Left ventricle myocardium inferior (tissue), 1 donor: ENCODE data around the gene CHURC1. TPM values are rescaled to one million over a fixed set of nuclear protein-coding genes. Genes with fewer than 3 reads are reported as not detected.
A peak's percentile ranks its signal among the peaks of the same experiment; 100 is the strongest.

Source experiments
- DNase-seq: peaks from one replicate; pipeline ENCODE4 v3.0.0-alpha.2; 2020
- H3K27ac ChIP-seq: fragments of 200-600 bp; replicated peaks from 2 replicates; pipeline ENCODE4 v1.8.0; 2021
- H3K27me3 ChIP-seq: fragments of 200-600 bp; 2 replicates; pipeline ENCODE4 v1.8.0; 2021; ENCODE audit warnings: low read depth
- H3K36me3 ChIP-seq: fragments of 200-600 bp; 2 replicates; pipeline ENCODE4 v1.8.0; 2021
- H3K4me1 ChIP-seq: fragments of 200-600 bp; 2 replicates; pipeline ENCODE4 v1.8.0; 2021
- H3K4me3 ChIP-seq: fragments of 200-600 bp; 2 replicates; pipeline ENCODE4 v1.8.0; 2021; ENCODE audit warnings: mild to moderate bottlenecking, moderate library complexity
- H3K9me3 ChIP-seq: fragments of 200-600 bp; replicated peaks from 2 replicates; pipeline ENCODE4 v1.8.0; 2021
- CTCF ChIP-seq: fragments of 200-600 bp; IDR thresholded peaks from 2 replicates; pipeline ENCODE4 v1.8.0; 2021; ENCODE audit warnings: antibody characterized with exemption, mild to moderate bottlenecking, borderline replicate concordance
- intact Hi-C: fragments of 100-400 bp; cut with micrococcal nuclease; formaldehyde crosslinking; loops from one replicate; pipeline ENCODE4 v1.11.0; 2022
- long read RNA-seq: library from polyadenylated mRNA; unstranded; transcript quantifications from one replicate; pipeline ENCODE4 v2.0.0, GENCODE V29; 2021
- total RNA-seq: library from RNA; stranded (reverse); fragmentation: NEBNext Ultra II Directional; extraction: Animal tissue kit (Norgen Biotek cat#: 25700); gene quantifications from one replicate; pipeline ENCODE4 v1.2.1, GENCODE V29; 2021
- donor health status: DM: no; HTN: yes; CAD: no; lungs with severe emphysema.

CHURC1 gene
- 89.8 TPM for total RNA-seq
- long read RNA-seq, transcript CHURC1-203 (4 exons, 2,629 nt) = major isoform, 61 of 81 reads
- long read RNA-seq, transcript CHURC1-208 (4 exons, 3,615 nt) = minor isoform, 9 of 81 reads
- long read RNA-seq, partial matches to known transcripts = 8 of 81 reads
- long read RNA-seq, other reads (novel, unspliced or antisense) = 0 of 81 reads

DNA sequence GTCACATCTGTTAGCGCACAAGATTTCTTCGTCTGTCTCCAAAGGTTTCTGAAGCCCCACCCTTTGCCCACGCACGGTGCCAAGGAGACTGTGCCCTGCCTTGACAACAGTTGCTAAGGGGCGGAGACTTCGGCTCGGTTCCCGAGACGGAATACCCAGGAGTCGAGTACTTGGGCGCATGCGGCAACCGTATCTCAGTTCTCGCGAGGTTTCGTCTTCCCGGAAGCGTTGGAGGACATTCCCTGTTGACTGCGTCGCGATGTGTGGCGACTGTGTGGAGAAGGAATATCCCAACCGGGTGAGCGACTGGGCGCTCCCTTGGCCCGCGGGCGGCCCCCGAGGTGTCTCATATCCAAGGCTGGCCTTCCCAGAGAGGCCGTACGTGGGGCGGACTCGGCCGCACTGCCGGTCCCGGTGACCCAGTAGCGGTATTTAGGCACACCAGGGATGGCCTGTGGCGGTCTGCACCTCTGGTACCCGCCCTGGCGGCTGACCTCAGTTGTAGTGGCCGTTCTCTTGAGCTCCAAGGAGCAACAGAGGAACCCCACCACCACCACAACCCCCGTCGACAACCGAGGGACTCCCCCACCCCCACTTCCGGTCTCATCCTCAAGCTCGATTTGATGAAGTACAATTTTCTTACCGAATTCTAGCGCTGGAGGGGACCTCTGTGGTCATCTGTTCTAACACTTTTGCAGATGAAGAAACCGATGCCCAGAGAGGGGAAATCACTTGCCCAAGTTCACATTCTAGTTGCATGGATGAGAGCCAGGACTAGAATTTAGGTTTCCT, at the start of gene CHURC1:
Gene CHURC1, plus strand, starts transcription at position 219 of the 792 bp plus-strand sequence. Its CDS starts 41 bp downstream, at position 260.
- TF ChIP-seq CTCF = no peak
- Histone ChIP-seq H3K4me1 (peaks cover 54% of the 10 kb centered on the region), H3K27ac (peak within 1 kb of the TSS; percentile 92)

GRCh38 chr14:64865109-64865508, 49.1 kb upstream of the CHURC1 start:
- no peaks in the 10 kb centered on the region for H3K36me3 ChIP-seq
- TF ChIP-seq CTCF = no peak
- H3K9me3 ChIP-seq = no peaks in the 10 kb centered on the region
- intact Hi-C loops = no loop called here
- no peak overlapping the region for H3K27ac ChIP-seq
- peaks cover 15% of the 10 kb centered on the region for H3K27me3 ChIP-seq
- no peak overlapping the region for H3K4me3 ChIP-seq
- no peak for DNase-seq
- peaks cover 44% of the 10 kb centered on the region for H3K4me1 ChIP-seq

More for the DNA sequence above, at the start of gene CHURC1:
- Histone ChIP-seq H3K27me3 (no peaks in the 10 kb centered on the region), H3K9me3 (no peaks in the 10 kb centered on the region), H3K4me3 (peak within 1 kb of the TSS; percentile 93), H3K36me3 (no peaks in the 10 kb centered on the region)
- DNase-seq = peak; percentile 97
- intact Hi-C loops = no loop called here

GRCh38 chr14:64865992-64866391, 48.3 kb upstream of the CHURC1 start:
- Histone ChIP-seq H3K4me3 (no peak overlapping the region), H3K36me3 (no peaks in the 10 kb centered on the region), H3K4me1 (peaks cover 51% of the 10 kb centered on the region), H3K27me3 (peaks cover 15% of the 10 kb centered on the region), H3K9me3 (no peaks in the 10 kb centered on the region), H3K27ac (no peak overlapping the region)
- intact Hi-C loops = no loop called here
- no peak for DNase-seq
- TF ChIP-seq CTCF = no peak

DNA sequence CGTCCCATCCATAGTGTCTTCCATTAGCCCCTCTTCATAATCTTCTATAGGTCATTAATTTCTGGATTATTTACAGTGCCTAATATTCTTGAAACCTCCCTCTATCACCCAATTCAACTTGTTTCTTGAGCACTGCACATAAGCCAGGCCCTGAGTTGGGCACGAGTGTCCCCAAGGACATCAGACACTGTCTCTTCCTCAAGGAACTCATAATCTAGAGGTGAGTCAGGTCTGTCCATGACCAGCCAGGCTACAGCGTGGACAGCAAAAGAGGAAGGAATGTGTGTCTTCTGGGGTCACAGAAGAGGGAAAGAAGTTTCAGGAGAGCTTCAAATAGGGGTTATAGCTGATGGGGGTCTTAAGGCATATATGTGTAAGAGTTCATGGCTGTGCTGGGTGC, 47.1 kb upstream of the CHURC1 start:
- no peaks in the 10 kb centered on the region for H3K36me3 ChIP-seq
- H3K27me3 ChIP-seq = peaks cover 10% of the 10 kb centered on the region
- no peak overlapping the region for H3K4me3 ChIP-seq
- intact Hi-C loops = no loop called here
- H3K9me3 ChIP-seq = no peaks in the 10 kb centered on the region
- DNase-seq = no peak
- H3K4me1 ChIP-seq = peaks cover 42% of the 10 kb centered on the region
- H3K27ac ChIP-seq = no peak overlapping the region
- TF ChIP-seq CTCF = no peak

GRCh38 chr14:64868379-64868778, 45.9 kb upstream of the CHURC1 start:
- H3K27me3 ChIP-seq = peaks cover 10% of the 10 kb centered on the region
- TF ChIP-seq CTCF = no peak
- H3K4me3 ChIP-seq = no peak overlapping the region
- no peak for DNase-seq
- H3K36me3 ChIP-seq = no peaks in the 10 kb centered on the region
- H3K27ac ChIP-seq = no peak overlapping the region
- intact Hi-C loops = no loop called here
- H3K9me3 ChIP-seq = no peaks in the 10 kb centered on the region
- H3K4me1 ChIP-seq = peaks cover 41% of the 10 kb centered on the region
